GM12801 (cell line): ENCODE measurements around the gene USF2.

Experiments
- TF ChIP-seq, protein P1 (sequence below): IDR thresholded peaks from one replicate; pipeline ENCODE4 v1.5.1; 2011; ENCODE audit warnings: control low read depth; ENCODE audit not compliant: insufficient read length; ENCODE audit errors: extremely low read depth

USF2 gene

DNA sequence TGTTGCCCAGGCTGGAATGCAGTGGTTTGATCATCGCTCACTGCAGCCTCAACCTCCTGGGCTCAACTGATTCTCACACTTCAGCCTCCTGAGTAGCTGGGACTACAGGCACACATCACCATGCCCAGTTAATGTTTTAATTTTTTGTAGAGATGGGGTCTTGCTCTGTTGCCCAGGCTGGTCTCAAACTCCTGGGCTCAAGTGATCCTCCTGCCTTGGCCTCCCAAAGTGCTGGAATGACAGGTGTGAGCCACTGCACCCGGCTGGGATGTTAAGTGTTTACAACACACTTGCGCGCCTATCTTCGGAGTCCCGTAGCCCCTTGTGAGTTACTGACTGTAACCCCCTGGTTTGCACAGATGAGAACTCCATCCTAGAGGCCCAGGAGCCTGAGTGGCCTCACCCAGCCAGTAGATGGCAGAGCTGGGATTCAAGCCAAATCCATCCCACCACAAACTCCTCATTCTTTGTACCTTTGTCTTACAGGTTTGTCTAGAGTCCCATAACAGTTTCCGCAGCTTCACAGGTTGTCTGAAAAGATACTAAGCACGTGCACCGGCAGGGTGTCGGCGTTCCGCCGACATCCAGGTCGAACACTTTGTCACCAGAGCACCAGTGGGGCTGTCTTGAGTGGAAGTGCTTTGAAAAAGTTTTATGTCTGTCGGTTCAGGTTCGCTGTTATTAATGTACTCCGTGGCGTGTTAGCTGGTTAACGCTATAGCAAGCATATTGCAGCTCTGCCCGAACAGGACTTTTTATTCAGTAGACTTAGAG, 37.9 kb downstream of the USF2 start:
- TF ChIP-seq, protein P1, sequence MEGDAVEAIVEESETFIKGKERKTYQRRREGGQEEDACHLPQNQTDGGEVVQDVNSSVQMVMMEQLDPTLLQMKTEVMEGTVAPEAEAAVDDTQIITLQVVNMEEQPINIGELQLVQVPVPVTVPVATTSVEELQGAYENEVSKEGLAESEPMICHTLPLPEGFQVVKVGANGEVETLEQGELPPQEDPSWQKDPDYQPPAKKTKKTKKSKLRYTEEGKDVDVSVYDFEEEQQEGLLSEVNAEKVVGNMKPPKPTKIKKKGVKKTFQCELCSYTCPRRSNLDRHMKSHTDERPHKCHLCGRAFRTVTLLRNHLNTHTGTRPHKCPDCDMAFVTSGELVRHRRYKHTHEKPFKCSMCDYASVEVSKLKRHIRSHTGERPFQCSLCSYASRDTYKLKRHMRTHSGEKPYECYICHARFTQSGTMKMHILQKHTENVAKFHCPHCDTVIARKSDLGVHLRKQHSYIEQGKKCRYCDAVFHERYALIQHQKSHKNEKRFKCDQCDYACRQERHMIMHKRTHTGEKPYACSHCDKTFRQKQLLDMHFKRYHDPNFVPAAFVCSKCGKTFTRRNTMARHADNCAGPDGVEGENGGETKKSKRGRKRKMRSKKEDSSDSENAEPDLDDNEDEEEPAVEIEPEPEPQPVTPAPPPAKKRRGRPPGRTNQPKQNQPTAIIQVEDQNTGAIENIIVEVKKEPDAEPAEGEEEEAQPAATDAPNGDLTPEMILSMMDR = no peak

GRCh38 chr19:35307931-35308330, 39.2 kb downstream of the USF2 start:
- TF ChIP-seq, protein P1 = no peak

DNA sequence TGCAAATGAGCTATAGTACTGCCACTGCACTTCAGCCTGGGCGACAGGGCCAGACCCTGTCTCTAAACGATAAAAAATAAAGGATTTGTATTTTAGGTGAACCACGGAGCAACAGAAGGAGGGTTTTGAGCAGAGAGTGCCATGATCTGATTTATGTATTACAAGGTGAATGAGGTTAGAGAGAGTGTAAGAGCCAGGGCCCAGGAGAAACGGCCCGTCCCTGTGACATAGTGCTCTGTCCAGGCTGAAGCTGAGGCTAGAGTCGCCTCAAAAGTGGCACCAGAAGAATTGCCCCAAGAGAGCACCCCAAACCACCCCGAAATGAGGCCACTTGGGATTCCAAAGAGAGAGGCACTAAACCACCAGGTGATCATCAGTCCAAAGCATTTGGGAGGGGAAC, 40.1 kb downstream of the USF2 start:
- TF ChIP-seq, protein P1 = no peak

DNA sequence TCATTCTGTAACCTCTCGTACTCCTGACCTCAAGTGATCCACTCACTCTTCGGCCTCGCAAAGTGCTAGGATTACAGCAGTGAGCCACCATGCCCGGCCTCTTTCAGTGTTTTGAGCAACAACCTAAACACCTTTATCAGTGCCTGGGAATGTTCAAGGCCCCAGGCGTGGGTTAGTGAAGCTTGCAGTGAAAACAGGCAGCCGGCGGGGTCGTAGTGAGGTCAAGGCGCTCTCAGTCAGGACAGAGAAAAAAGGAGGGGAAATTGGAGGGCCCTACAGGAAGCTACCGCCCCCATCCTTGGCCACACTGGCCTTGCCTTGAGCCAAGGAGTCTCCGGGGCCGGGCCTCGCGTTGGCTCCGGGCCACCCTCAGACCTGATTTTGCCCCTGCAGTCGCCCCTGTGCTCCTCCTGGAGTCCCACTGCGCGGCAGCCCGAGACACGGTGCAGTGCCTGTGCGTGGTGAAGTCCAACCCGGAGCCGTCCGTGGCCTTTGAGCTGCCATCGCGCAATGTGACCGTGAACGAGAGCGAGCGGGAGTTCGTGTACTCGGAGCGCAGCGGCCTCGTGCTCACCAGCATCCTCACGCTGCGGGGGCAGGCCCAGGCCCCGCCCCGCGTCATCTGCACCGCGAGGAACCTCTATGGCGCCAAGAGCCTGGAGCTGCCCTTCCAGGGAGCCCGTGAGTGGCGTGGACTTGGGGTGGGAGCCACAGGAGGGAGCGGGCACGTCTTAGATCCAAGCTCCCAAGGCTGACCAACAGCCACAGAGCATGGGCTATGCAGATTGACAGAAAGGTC, 40.9 kb downstream of the USF2 start:
- TF ChIP-seq, protein P1 = no peak

- TF ChIP-seq, protein P1 = no peak
Measured at GRCh38 chr19:35310331-35310730, 41.6 kb downstream of the USF2 start.

DNA sequence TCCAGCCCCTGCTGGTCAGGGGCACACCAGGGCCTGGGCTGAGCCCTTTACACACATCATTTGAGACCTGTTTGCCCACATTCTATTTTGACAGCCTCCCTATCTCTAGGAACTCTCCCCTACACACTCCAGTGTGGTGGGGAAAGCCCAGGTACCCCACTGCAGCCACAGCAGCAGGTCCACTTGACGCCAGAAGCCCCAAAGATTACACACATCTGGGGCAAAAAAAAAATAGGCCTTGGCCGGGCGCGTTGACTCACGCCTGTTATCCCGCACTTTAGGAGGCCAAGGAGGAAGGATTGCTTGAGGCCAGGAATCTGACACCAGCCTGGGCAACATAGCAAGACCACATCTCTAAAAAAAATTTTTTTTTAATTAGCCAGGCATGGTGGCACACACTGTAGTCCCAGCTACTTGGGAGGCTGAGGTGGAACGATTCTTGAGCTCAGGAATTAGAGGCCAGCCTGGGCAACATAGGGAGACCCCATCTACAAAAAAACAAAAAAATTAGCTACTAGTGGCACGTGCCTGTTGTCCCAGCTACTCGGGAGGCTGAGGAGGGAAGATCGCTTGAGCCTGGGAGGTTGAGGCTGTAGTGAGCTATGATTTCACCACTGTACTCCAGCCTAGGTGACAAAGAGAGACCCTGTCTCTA, 42.2 kb downstream of the USF2 start:
- TF ChIP-seq, protein P1 = no peak

DNA sequence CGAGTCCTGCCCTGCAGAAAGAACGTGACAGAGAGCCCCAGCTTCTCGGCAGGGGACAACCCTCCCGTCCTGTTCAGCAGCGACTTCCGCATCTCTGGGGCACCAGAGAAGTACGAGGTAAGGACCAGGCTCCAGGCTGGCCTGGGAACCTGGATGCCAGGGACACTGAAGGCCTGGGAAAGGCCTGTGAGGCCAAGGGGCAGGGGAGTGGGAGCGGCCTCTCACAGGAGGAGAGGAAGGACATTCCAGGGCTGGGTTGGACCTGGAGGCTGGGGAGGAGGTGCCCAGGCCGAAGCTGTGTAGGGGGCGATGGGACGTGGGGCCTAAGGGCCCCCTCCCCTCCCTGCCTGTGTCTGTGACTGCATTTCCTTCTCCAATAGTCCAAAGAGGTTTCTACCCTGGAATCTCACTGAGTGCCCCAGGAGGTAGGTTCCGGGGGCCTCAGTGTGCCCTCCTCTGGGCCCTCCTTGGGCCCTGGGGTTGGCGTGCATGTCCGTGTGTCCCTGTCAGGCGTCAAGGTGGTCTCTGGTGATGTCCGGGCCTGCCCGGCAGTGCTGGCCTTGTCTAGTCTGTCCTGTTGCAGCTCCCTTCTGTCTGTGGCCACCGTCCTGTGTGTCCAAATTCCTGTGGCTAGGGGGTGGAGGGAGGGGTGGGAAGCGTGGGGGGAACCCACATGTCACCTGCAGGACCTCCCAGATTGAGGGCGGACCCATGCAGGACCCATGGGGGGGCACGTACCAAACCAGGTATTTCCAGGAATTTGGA, 43.3 kb downstream of the USF2 start:
- TF ChIP-seq, protein P1 = no peak
